ENCODE results near the gene EEPD1. TPM values are rescaled to one million over a fixed set of nuclear protein-coding genes. Genes with fewer than 3 reads are reported as not detected.

Gene EEPD1
- total and polyA plus RNA-seq, 4 donors = 2.3 to 12.3 (median 7.1) TPM

GRCh38 chr7:36298106-36298505 is 145.1 kb downstream of the EEPD1 start:
- no peak for TF ChIP-seq FOXA1 (IDR thresholded peaks at IDR 0.05)
- no peak for TF ChIP-seq REST (IDR thresholded peaks at IDR 0.05)
- TF ChIP-seq FOXA2 (IDR thresholded peaks at IDR 0.05) = no peak
- TF ChIP-seq MAX (IDR thresholded peaks at IDR 0.05) = no peak
- no peak for TF ChIP-seq ATF3 (IDR thresholded peaks at IDR 0.05)
- no peak for TF ChIP-seq HNF4A (conservative IDR thresholded peaks at IDR 0.05)
- no peak for TF ChIP-seq YY1 (IDR thresholded peaks at IDR 0.05)
- no peak for TF ChIP-seq EGR1 (IDR thresholded peaks at IDR 0.05; ENCODE audit: low read depth in 2 of 2)
- TF ChIP-seq ZBTB33 (IDR thresholded peaks at IDR 0.05) = no peak
- no peak for TF ChIP-seq SP1 (IDR thresholded peaks at IDR 0.05)
- no peak for TF ChIP-seq RAD21 (IDR thresholded peaks at IDR 0.05)
- TF ChIP-seq RXRA (IDR thresholded peaks at IDR 0.05) = no peak
- no peak for TF ChIP-seq GABPA (IDR thresholded peaks at IDR 0.05 in 1 of 2, conservative IDR thresholded peaks at IDR 0.05 in 1 of 2)
- no peak for TF ChIP-seq NR2F2 (IDR thresholded peaks at IDR 0.05)
- WGBS = 79% methylated on average over 4 of the region's 4 CpGs
- Histone ChIP-seq H3K27me3 (ENCODE audit: control insufficient read depth in 4 of 4, insufficient read depth in 4 of 4, low read length in 3 of 4) (no peaks in the 10 kb centered on the region), H3K27ac (ENCODE audit: low read depth in 1 of 2, low read length in 2 of 2) (no peak overlapping the region), H3K36me3 (ENCODE audit: control insufficient read depth in 4 of 4, insufficient read depth in 3 of 4, low read depth in 1 of 4, low read length in 3 of 4) (peaks cover 0 to 14% (median 5%) of the 10 kb centered on the region in 4 donors), H3K9me3 (ENCODE audit: control insufficient read depth in 4 of 4, low read length in 3 of 4) (no peaks in the 10 kb centered on the region), H3K4me3 (ENCODE audit: low read depth in 1 of 3, low read length in 3 of 3) (no peak overlapping the region), H3K9ac (ENCODE audit: low read depth in 1 of 2, low read length in 2 of 2) (no peak overlapping the region), H3K4me1 (ENCODE audit: control insufficient read depth in 4 of 4, insufficient read depth in 4 of 4, low read length in 3 of 4) (peaks cover 4 to 14% (median 6%) of the 10 kb centered on the region in 4 donors)
- no peak for DNase-seq (ENCODE audit: low spot score)

GRCh38 chr7:36299223-36299774 is 146.2 kb downstream of the EEPD1 start:
- Histone ChIP-seq H3K36me3 (ENCODE audit: control insufficient read depth in 4 of 4, insufficient read depth in 3 of 4, low read depth in 1 of 4, low read length in 3 of 4) (peaks cover 0 to 14% (median 5%) of the 10 kb centered on the region in 4 donors), H3K4me3 (ENCODE audit: low read depth in 1 of 3, low read length in 3 of 3) (no peak overlapping the region), H3K4me1 (ENCODE audit: control insufficient read depth in 4 of 4, insufficient read depth in 4 of 4, low read length in 3 of 4) (peaks cover 12 to 25% (median 15%) of the 10 kb centered on the region in 4 donors), H3K27me3 (ENCODE audit: control insufficient read depth in 4 of 4, insufficient read depth in 4 of 4, low read length in 3 of 4) (no peaks in the 10 kb centered on the region), H3K27ac (ENCODE audit: low read depth in 1 of 2, low read length in 2 of 2) (no peak overlapping the region), H3K9ac (ENCODE audit: low read depth in 1 of 2, low read length in 2 of 2) (no peak overlapping the region), H3K9me3 (ENCODE audit: control insufficient read depth in 4 of 4, low read length in 3 of 4) (no peaks in the 10 kb centered on the region)
- no peak for DNase-seq (ENCODE audit: low spot score)
- WGBS = 96% methylated on average over 17 of the region's 17 CpGs
- TF ChIP-seq HNF4G (IDR thresholded peaks at IDR 0.05) (no peak), REST (IDR thresholded peaks at IDR 0.05) (no peak), MAX (IDR thresholded peaks at IDR 0.05) (no peak), EGR1 (IDR thresholded peaks at IDR 0.05; ENCODE audit: low read depth in 2 of 2) (no peak), ZBTB33 (IDR thresholded peaks at IDR 0.05) (no peak), NR2F2 (IDR thresholded peaks at IDR 0.05) (no peak), GABPA (IDR thresholded peaks at IDR 0.05 in 1 of 2, conservative IDR thresholded peaks at IDR 0.05 in 1 of 2) (no peak), CTCF (IDR thresholded peaks at IDR 0.05; ENCODE audit: low read depth, low read length, missing input control) (no peak), SP1 (IDR thresholded peaks at IDR 0.05) (no peak), JUND (IDR thresholded peaks at IDR 0.05) (no peak), TAF1 (conservative IDR thresholded peaks at IDR 0.05) (no peak)

Data from liver (tissue), 9 donors.